SK-N-SH (cell line): ENCODE results near the gene TMEM132D. TPM values are rescaled to one million over a fixed set of nuclear protein-coding genes. Genes with fewer than 3 reads are reported as not detected.

ENCODE experiments used
- CTCF ChIA-PET: fragments of 300-600, 350-600 bp; formaldehyde crosslinking; extraction: SDS; loops from one replicate; lab custom pipeline; 2021; lab: Yijun Ruan, JAX
- POLR2A ChIA-PET: fragments of 350-600 bp; sonication (Branson Sonifier 250); formaldehyde crosslinking; extraction: SDS; loops from one replicate; lab custom pipeline; 2020; ENCODE audit warnings: antibody characterized with exemption, inconsistent platforms; lab: Yijun Ruan, JAX
- DNase-seq: peaks from one replicate; pipeline ENCODE4 v3.0.0; 2012
- H2AFZ ChIP-seq: fragments of 200-600 bp; sonication (generic); 2 replicates; pipeline ENCODE4 v1.8.1; 2016; ENCODE audit warnings: antibody characterized with exemption, mild to moderate bottlenecking, low read depth
- H3F3A ChIP-seq: fragments of 200-600 bp; sonication (generic); replicated peaks from 2 replicates; pipeline ENCODE3; 2016; ENCODE audit warnings: antibody characterized with exemption, mild to moderate bottlenecking; ENCODE audit not compliant: insufficient read depth
- H3K27ac ChIP-seq, 2 experiments: fragments of 200-500 bp in 1 of 2; fragments of 200-600 bp in 1 of 2; sonication (Bioruptor generic) in 1 of 2; sonication (generic), shearing (Covaris generic) in 1 of 2; 2 replicates each; pipeline versions ENCODE4 v1.5.1 to v1.6.1; 2014 to 2016; ENCODE audit warnings: low read depth in 2 of 2, inconsistent platforms in 1 of 2, low read length in 1 of 2, mild to moderate bottlenecking in 1 of 2, mixed read lengths in 1 of 2
- H3K27me3 ChIP-seq: fragments of 200-600 bp; sonication (generic), shearing (Covaris generic); 2 replicates; pipeline ENCODE4 v1.6.1; 2016; ENCODE audit warnings: mixed run types; ENCODE audit not compliant: insufficient read depth
- H3K36me3 ChIP-seq, 2 experiments: fragments of 200-500 bp in 1 of 2; fragments of 200-600 bp in 1 of 2; sonication (Bioruptor generic) in 1 of 2; sonication (generic) in 1 of 2; replicated peaks in 1 of 2; 2 replicates each; pipeline versions ENCODE3 to v1.5.1; 2014 to 2016; ENCODE audit warnings: low read length in 1 of 2, mild to moderate bottlenecking in 1 of 2; ENCODE audit not compliant: insufficient read depth in 2 of 2, control insufficient read depth in 1 of 2
- H3K4me1 ChIP-seq, 2 experiments: fragments of 200-500 bp in 1 of 2; fragments of 200-600 bp in 1 of 2; sonication (Bioruptor generic) in 1 of 2; sonication (generic), shearing (Covaris generic) in 1 of 2; 2 replicates each; pipeline versions ENCODE4 v1.5.1 to v1.6.1; 2014 to 2016; ENCODE audit warnings: low read depth in 1 of 2, low read length in 1 of 2, mixed run types in 1 of 2; ENCODE audit not compliant: insufficient read depth in 2 of 2, control insufficient read depth in 1 of 2
- H3K4me2 ChIP-seq: fragments of 200-600 bp; sonication (generic), shearing (Covaris generic); 2 replicates; pipeline ENCODE4 v1.6.1; 2017; ENCODE audit warnings: mixed run types
- H3K4me3 ChIP-seq, 2 experiments: fragments of 200-500 bp in 1 of 2; fragments of 200-600 bp in 1 of 2; sonication (Bioruptor generic) in 1 of 2; sonication (generic), shearing (Covaris generic) in 1 of 2; 2 replicates each; pipeline versions ENCODE4 v1.5.1 to v1.8.1; 2014 to 2016; ENCODE audit warnings: low read depth in 2 of 2, inconsistent platforms in 1 of 2, low read length in 1 of 2, mild to moderate bottlenecking in 1 of 2, mixed read lengths in 1 of 2, moderate library complexity in 1 of 2
- H3K79me2 ChIP-seq: fragments of 200-600 bp; sonication (generic); 2 replicates; pipeline ENCODE4 v1.8.1; 2017; ENCODE audit warnings: mild to moderate bottlenecking; ENCODE audit not compliant: insufficient read depth
- H3K9ac ChIP-seq: fragments of 200-600 bp; sonication (generic); 2 replicates; pipeline ENCODE4 v1.6.1; 2017; ENCODE audit warnings: mixed run types
- H3K9me2 ChIP-seq: fragments of 200-600 bp; sonication (generic); 2 replicates; pipeline ENCODE4 v1.6.1; 2017; ENCODE audit warnings: mixed run types
- H3K9me3 ChIP-seq: fragments of 200-600 bp; sonication (generic); 2 replicates; pipeline ENCODE4 v1.6.1; 2017; ENCODE audit warnings: mixed run types, mild to moderate bottlenecking, moderate library complexity
- H4K20me1 ChIP-seq: fragments of 200-600 bp; sonication (generic); 2 replicates; pipeline ENCODE4 v1.6.1; 2017; ENCODE audit warnings: mild to moderate bottlenecking, mixed run types; ENCODE audit not compliant: insufficient read depth
- ELF1 ChIP-seq: IDR thresholded peaks from 2 replicates; pipeline ENCODE4 v1.4.0; 2012
- EZH2phosphoT487 ChIP-seq: fragments of 200-600 bp; sonication (generic); IDR thresholded peaks from 2 replicates; pipeline ENCODE4 v1.6.1; 2017; ENCODE audit warnings: low read depth, mixed run types, mild to moderate bottlenecking, antibody characterized with exemption, moderate library complexity, borderline replicate concordance
- FOSL2 ChIP-seq: IDR thresholded peaks from 2 replicates; pipeline ENCODE4 v1.4.0; 2012; ENCODE audit warnings: low read depth, mild to moderate bottlenecking, moderate library complexity, borderline replicate concordance
- FOXJ3 ChIP-seq: sonication (generic); formaldehyde crosslinking; IDR thresholded peaks from 2 replicates; pipeline ENCODE4 v1.5.1; 2020; ENCODE audit warnings: mild to moderate bottlenecking, missing genetic modification reagents
- GABPA ChIP-seq: IDR thresholded peaks from 2 replicates; pipeline ENCODE4 v1.4.0; 2012; ENCODE audit warnings: low read depth, mild to moderate bottlenecking
- GATA2 ChIP-seq: sonication (generic); formaldehyde crosslinking; IDR thresholded peaks from 2 replicates; pipeline ENCODE4 v1.5.0; 2020; ENCODE audit warnings: mild to moderate bottlenecking, missing genetic modification reagents
- NFIC ChIP-seq: IDR thresholded peaks from 2 replicates; pipeline ENCODE4 v1.4.0; 2012; ENCODE audit warnings: borderline replicate concordance
- PBX3 ChIP-seq: IDR thresholded peaks from 2 replicates; pipeline ENCODE4; 2012
- POLR2AphosphoS5 ChIP-seq: IDR thresholded peaks from 2 replicates; pipeline ENCODE4 v1.6.1; 2012; ENCODE audit warnings: low read depth, low read length
- RAD21 ChIP-seq: IDR thresholded peaks from 2 replicates; pipeline ENCODE4 v1.6.1; 2012; ENCODE audit warnings: mild to moderate bottlenecking, low read length
- RFX5 ChIP-seq: IDR thresholded peaks from 2 replicates; pipeline ENCODE4 v1.6.1; 2012; ENCODE audit warnings: mild to moderate bottlenecking, improper control_type of control experiment, low read length
- RXRA ChIP-seq: IDR thresholded peaks from 2 replicates; pipeline ENCODE4 v1.4.0; 2012; ENCODE audit warnings: low read depth, mild to moderate bottlenecking, borderline replicate concordance
- SIN3A ChIP-seq: IDR thresholded peaks from 2 replicates; pipeline ENCODE4 v1.6.1; 2012; ENCODE audit warnings: low read depth, mild to moderate bottlenecking, low read length, moderate library complexity, borderline replicate concordance
- SMC3 ChIP-seq: IDR thresholded peaks from 2 replicates; pipeline ENCODE4 v1.6.1; 2012; ENCODE audit warnings: low read depth, low read length, improper control_type of control experiment
- TCF12 ChIP-seq: IDR thresholded peaks from 2 replicates; pipeline ENCODE4 v1.4.0; 2012
- TEAD4 ChIP-seq: IDR thresholded peaks from 2 replicates; pipeline ENCODE4 v1.4.0; 2012; ENCODE audit warnings: mild to moderate bottlenecking, borderline replicate concordance; ENCODE audit not compliant: insufficient read depth
- USF1 ChIP-seq: IDR thresholded peaks from 2 replicates; pipeline ENCODE4 v1.4.0; 2012; ENCODE audit warnings: low read depth, borderline replicate concordance
- USF2 ChIP-seq: fragments of 150-350 bp; IDR thresholded peaks from 2 replicates; pipeline ENCODE4 v1.6.1; 2017; ENCODE audit warnings: antibody characterized with exemption, low read length, low read depth, borderline replicate concordance
- YY1 ChIP-seq: IDR thresholded peaks from 2 replicates; pipeline ENCODE4 v1.4.0; 2012; ENCODE audit warnings: low read depth, mild to moderate bottlenecking
- WGBS: methylation state at CpG from one replicate; pipeline ENCODE4 v1.1.6; 2017; ENCODE audit warnings: low lambda C conversion rate; 5-methylcytosine and 5-hydroxymethylcytosine counted together
- polyA plus RNA-seq, 3 experiments: library from polyadenylated mRNA; depleted of rRNA; stranded (reverse); fragments of >200 nt; gene quantifications; 2 replicates each; pipeline ENCODE4 v1.2.3, GENCODE V29; 2012

The TMEM132D gene
- polyA plus RNA-seq, 1 of the 3 experiments (the other 2 are of a cell fraction): not detected

DNA sequence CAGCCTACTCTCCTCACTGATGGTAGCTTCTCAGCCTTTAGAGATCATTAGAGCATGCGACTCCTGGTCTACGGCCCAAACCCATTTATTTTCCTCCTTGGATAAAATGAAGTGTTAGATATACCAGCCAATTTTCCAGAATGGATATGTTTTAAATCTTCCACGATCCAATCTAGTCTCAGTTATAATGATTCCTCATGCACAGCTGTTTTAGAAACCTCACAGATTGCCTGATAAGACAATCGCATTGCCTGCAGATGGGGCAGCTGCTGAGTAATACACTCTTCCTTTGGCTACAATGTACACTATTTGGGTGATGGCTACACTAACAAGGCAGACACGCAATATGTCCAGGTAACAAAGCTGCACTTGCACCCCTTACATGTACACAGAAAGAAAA is 823.4 kb downstream of the TMEM132D start:
- Histone ChIP-seq H3K36me3 (no peaks in the 10 kb centered on the region), H3K9ac (no peak overlapping the region), H3F3A (no peaks in the 10 kb centered on the region), H3K27ac (no peak overlapping the region), H3K4me3 (no peak overlapping the region), H3K4me1 (no peaks in the 10 kb centered on the region), H3K27me3 (no peaks in the 10 kb centered on the region), H3K4me2 (no peak overlapping the region), H3K9me3 (no peaks in the 10 kb centered on the region), H3K79me2 (no peaks in the 10 kb centered on the region), H2AFZ (no peak overlapping the region), H4K20me1 (no peaks in the 10 kb centered on the region), H3K9me2 (no peaks in the 10 kb centered on the region)
- peak; percentile 60; the same call in 1 of the 2 replicates for TF ChIP-seq GATA2
- TF ChIP-seq RFX5: no peak
- TF ChIP-seq TEAD4: no peak
- POLR2A ChIA-PET: no interaction called here
- WGBS: 31% methylated on average over 5 of the region's 5 CpGs
- CTCF ChIA-PET: no interaction called here
- no peak for DNase-seq

DNA sequence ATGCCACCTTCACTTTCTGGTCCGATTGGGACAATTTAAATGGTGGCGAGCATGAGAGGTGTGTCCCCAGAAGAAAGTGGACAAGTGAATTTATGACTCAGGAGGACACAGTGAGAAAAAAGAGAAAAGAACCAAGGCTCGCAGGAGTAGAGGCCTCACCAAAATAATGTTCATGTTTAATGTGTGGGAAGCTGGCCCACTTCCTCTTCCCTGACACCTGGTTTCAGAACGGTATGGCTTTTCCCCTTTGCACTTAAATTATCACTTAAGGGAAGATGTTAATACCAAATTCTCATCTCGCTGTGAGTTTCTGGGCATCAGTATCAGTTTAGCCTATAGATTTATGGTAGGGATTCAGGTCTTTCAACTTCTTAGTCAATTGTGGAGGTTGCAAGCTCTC is 824.1 kb downstream of the TMEM132D start:
- Histone ChIP-seq H3F3A (no peaks in the 10 kb centered on the region), H2AFZ (no peak overlapping the region), H3K4me2 (no peak overlapping the region), H3K4me1 (no peaks in the 10 kb centered on the region), H4K20me1 (no peaks in the 10 kb centered on the region), H3K27me3 (no peaks in the 10 kb centered on the region), H3K4me3 (no peak overlapping the region), H3K27ac (no peak overlapping the region), H3K9me3 (no peaks in the 10 kb centered on the region), H3K9me2 (no peaks in the 10 kb centered on the region), H3K36me3 (no peaks in the 10 kb centered on the region), H3K79me2 (no peaks in the 10 kb centered on the region), H3K9ac (no peak overlapping the region)
- TF ChIP-seq EZH2phosphoT487 (no peak), USF1 (no peak), SMC3 (no peak)
- WGBS: 23% methylated on average over 5 of the region's 5 CpGs
- POLR2A ChIA-PET: no interaction called here
- DNase-seq: no peak
- CTCF ChIA-PET: no interaction called here

- Histone ChIP-seq H3K27me3 (no peaks in the 10 kb centered on the region), H3K4me2 (no peak overlapping the region), H3F3A (no peaks in the 10 kb centered on the region), H3K9ac (no peak overlapping the region), H3K79me2 (no peaks in the 10 kb centered on the region), H3K9me2 (no peaks in the 10 kb centered on the region), H2AFZ (no peak overlapping the region), H3K4me3 (no peak overlapping the region), H3K9me3 (no peaks in the 10 kb centered on the region), H3K36me3 (no peaks in the 10 kb centered on the region), H3K4me1 (no peaks in the 10 kb centered on the region), H4K20me1 (no peaks in the 10 kb centered on the region), H3K27ac (no peak overlapping the region)
- 29% methylated on average over 12 of the region's 13 CpGs for WGBS
- ChIA-PET CTCF (interaction anchor here (1.7 kb wide), 1 partner anchor 108 kb away, joined by 4 read pairs; no protein-coding TSS in a partner anchor), POLR2A (no interaction called here)
- DNase-seq: no peak
- TF ChIP-seq FOSL2: no peak
- no peak for TF ChIP-seq SIN3A
- no peak for TF ChIP-seq PBX3
- TF ChIP-seq NFIC: no peak
- TF ChIP-seq SMC3: no peak
- TF ChIP-seq RXRA: no peak
- no peak for TF ChIP-seq GABPA
- no peak for TF ChIP-seq USF1
- no peak for TF ChIP-seq ELF1
- no peak for TF ChIP-seq RAD21
- TF ChIP-seq TCF12: no peak
- TF ChIP-seq RFX5: no peak
- no peak for TF ChIP-seq USF2
- TF ChIP-seq FOXJ3 (CRISPR knock-in tag): no peak
- TF ChIP-seq GATA2: no peak
- no peak for TF ChIP-seq YY1
- no peak for TF ChIP-seq POLR2AphosphoS5
Observed at GRCh38 chr12:129076441-129077320, 827.1 kb downstream of the TMEM132D start.
